GM12801 (cell line): ENCODE measurements around the gene PLAC8.
A peak's percentile ranks its signal among the peaks of the same experiment; 100 is the strongest.

Source experiments
- CTCF ChIP-seq: IDR thresholded peaks from one replicate; pipeline ENCODE4 v1.5.1; 2011; ENCODE audit warnings: control low read depth; ENCODE audit not compliant: insufficient read length; ENCODE audit errors: extremely low read depth

The PLAC8 gene

GRCh38 chr4:83110970-83111750 lies 3.4 kb downstream of the PLAC8 start:
- no peak for TF ChIP-seq CTCF

DNA sequence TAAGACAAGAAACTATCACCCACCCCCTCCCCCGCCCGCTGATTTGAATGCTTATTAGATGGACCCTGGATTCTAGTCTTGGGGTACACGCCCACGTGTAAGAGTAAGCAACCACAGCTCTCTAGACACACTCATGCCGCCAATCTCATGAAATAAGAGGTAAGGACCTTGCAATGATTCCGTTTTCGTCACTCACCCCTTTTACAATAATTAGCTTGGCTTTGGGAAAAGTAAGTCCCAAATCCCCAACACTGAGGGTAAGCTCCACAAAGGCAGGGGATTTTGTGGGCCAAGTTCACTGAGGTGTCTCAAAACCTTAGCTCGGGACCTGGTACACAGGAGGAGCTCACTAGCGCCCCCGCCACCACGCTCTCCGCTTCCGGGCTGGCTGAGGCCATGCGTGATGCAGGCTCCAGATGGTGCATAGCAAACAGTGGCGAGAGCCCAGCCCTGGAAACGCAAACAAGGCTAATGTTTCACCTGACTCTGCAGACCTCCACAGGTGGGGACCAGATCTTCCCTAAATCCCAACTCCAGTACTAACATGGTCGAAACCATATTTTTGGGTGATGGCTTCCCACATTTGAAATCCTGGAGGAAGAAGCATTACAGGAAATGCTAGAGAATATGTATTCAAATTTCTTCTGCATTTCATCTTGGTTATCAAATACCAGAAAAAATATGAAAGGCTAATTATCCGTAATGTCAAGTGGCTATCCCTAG lies 4.1 kb downstream of the PLAC8 start:
- TF ChIP-seq CTCF: peak; percentile 21

DNA sequence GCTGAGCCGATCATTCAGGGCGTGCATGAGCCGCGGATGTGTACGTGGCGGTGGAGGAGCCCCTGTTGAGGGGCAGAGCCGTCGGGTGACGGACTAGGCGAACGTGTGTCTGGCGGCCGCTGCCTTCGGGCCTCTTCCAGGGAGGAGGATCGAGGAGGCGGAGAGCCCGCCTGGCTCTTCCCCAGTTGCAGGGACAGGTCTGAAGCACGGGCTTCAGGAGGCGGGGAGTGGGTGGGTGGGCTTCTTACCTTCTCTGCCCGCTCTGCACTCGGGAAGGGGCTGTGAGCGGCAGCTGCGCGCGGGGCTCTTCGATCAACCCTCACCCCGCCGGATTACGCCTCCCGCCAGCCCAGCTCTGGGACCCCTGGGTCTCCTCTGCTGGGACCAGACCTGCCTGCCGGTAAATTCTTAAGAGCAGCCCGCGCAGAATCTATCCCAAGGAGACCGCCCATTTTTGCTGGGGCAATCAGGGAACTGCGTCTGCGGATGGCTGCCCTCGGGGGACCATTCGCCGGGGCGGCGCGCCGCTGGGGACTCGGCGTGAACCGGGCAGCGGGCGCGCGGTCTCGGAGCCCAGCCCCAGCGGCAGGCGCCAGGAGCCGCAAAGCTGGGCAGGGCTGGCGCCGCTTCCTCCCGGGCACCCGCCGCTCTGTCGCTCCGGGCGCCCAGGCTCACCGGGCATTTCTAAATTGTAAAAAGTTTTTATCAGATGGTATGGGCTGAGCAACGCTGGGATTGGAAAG lies 4.9 kb downstream of the PLAC8 start:
- TF ChIP-seq CTCF: no peak

GRCh38 chr4:83108101-83108861 lies 6.2 kb downstream of the PLAC8 start:
- no peak for TF ChIP-seq CTCF

GRCh38 chr4:83107631-83108030 lies 6.9 kb downstream of the PLAC8 start:
- TF ChIP-seq CTCF: no peak

DNA sequence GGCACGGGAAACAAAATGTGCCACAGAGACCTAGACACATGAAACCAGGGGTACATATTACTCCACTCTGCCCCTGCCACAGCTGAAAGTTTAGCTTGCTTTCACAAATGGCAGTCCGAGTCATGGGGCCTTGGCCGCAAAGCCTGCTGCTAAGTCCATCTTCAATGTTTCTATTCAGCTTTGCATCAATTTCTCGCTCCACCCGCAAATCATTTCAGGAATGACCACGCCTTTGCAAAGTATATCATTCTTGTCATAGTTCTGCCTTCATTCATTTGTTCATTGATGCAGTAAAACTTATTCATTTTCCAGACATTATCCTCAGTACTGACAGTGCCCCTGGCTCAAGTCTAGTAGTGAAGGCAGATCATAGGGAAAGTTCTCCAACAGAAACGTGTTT lies 9.5 kb downstream of the PLAC8 start:
- no peak for TF ChIP-seq CTCF
